Smooth muscle cell (in vitro differentiated cells): ENCODE data around the gene NDUFB8. TPM values are rescaled to one million over a fixed set of nuclear protein-coding genes. Genes with fewer than 3 reads are reported as not detected.
"Not testable (repeated sequence)": the region's sequence is repeated elsewhere in the genome, so short reads cannot be mapped to it uniquely, and the experiment has no call there.

ENCODE experiments used
- DNase-seq: peaks from one replicate; lab custom pipeline; 2025; ENCODE audit not compliant: unreplicated experiment; lab: John Stamatoyannopoulos, UW
- H2AFZ ChIP-seq: fragments of 200-600 bp; sonication (generic); 2 replicates; pipeline ENCODE4 v1.6.0; 2016; ENCODE audit warnings: antibody characterized with exemption, low read depth, mild to moderate bottlenecking
- H3F3A ChIP-seq: fragments of 200-600 bp; sonication (generic); 2 replicates; pipeline ENCODE4 v1.6.0; 2017; ENCODE audit warnings: antibody characterized with exemption, low read depth
- H3K27ac ChIP-seq: fragments of 200-600 bp; sonication (generic); 2 replicates; pipeline ENCODE4 v1.5.1; 2016; ENCODE audit warnings: low read depth, mild to moderate bottlenecking
- H3K27me3 ChIP-seq: fragments of 200-600 bp; sonication (generic); 2 replicates; pipeline ENCODE4 v1.6.1; 2016; ENCODE audit warnings: low read depth, mild to moderate bottlenecking
- H3K36me3 ChIP-seq: fragments of 200-600 bp; sonication (generic); 2 replicates; pipeline ENCODE4 v1.5.1; 2016; ENCODE audit warnings: low read depth
- H3K4me1 ChIP-seq: fragments of 200-600 bp; sonication (generic); 2 replicates; pipeline ENCODE4 v1.5.1; 2016; ENCODE audit warnings: low read depth
- H3K4me2 ChIP-seq: fragments of 200-600 bp; sonication (generic); 2 replicates; pipeline ENCODE4 v1.6.0; 2016; ENCODE audit warnings: mild to moderate bottlenecking
- H3K4me3 ChIP-seq: fragments of 200-600 bp; sonication (generic); 2 replicates; pipeline ENCODE4 v1.5.1; 2016; ENCODE audit warnings: mild to moderate bottlenecking
- H3K79me2 ChIP-seq: fragments of 200-600 bp; sonication (generic); 2 replicates; pipeline ENCODE4 v1.6.0; 2016; ENCODE audit warnings: low read depth, mild to moderate bottlenecking
- H3K9ac ChIP-seq: fragments of 200-600 bp; sonication (generic); 2 replicates; pipeline ENCODE4 v1.6.0; 2016; ENCODE audit warnings: low read depth
- H3K9me3 ChIP-seq: fragments of 200-600 bp; sonication (generic); replicated peaks from 2 replicates; pipeline ENCODE4 v1.5.1; 2016; ENCODE audit warnings: low read depth
- H4K20me1 ChIP-seq: fragments of 200-600 bp; sonication (generic); 2 replicates; pipeline ENCODE4 v1.6.0; 2016; ENCODE audit warnings: low read depth
- WGBS: methylation state at CpG from one replicate; pipeline ENCODE4 v1.1.7; 2016; ENCODE audit warnings: low lambda C conversion rate; 5-methylcytosine and 5-hydroxymethylcytosine counted together
- polyA plus RNA-seq: library from polyadenylated mRNA; unstranded; fragments of >200 nt; fragmentation: Nextera tagmentation; extraction: Ambion mirVana; gene quantifications from 2 replicates; pipeline ENCODE4 v1.2.1, GENCODE V29; 2016
- total RNA-seq: library from RNA; depleted of rRNA; stranded (reverse); fragments of >200 nt; gene quantifications from 2 replicates; pipeline ENCODE4 v1.2.3, GENCODE V29; 2014
- TF ChIP-seq, protein P1 (sequence below): fragments of 200-600 bp; sonication (generic); IDR thresholded peaks from 2 replicates; pipeline ENCODE4 v1.5.1; 2017; ENCODE audit warnings: borderline replicate concordance, mild to moderate bottlenecking, antibody characterized with exemption; ENCODE audit not compliant: insufficient read depth, poor library complexity, severe bottlenecking

NDUFB8 gene
- total RNA-seq = 121 and 128 TPM in 2 replicates
- polyA plus RNA-seq = 400 and 430 TPM in 2 replicates

GRCh38 chr10:100529475-100530298 lies at the start of gene NDUFB8:
TSS of gene NDUFB8 (minus strand) at chr10:100529871. CDS start at chr10:100529851, 20 bp downstream.
- no peaks in the 10 kb centered on the region for H3K9me3 ChIP-seq
- DNase-seq = peak; percentile 40
- peaks cover 23% of the 10 kb centered on the region for H3K79me2 ChIP-seq
- no peaks in the 10 kb centered on the region for H3F3A ChIP-seq
- peaks cover 10% of the 10 kb centered on the region for H3K4me1 ChIP-seq
- peak within 1 kb of the TSS; percentile 86 for H3K4me3 ChIP-seq
- no peaks in the 10 kb centered on the region for H3K27me3 ChIP-seq
- H4K20me1 ChIP-seq = peaks cover 9% of the 10 kb centered on the region
- H3K36me3 ChIP-seq = no peaks in the 10 kb centered on the region
- WGBS = 2% methylated on average over 43 of the region's 43 CpGs
- H3K9ac ChIP-seq = peak within 1 kb of the TSS; percentile 74
- peak within 1 kb of the TSS; percentile 90 for H2AFZ ChIP-seq
- no peak within 1 kb of the TSS for H3K27ac ChIP-seq
- TF ChIP-seq, protein P1, sequence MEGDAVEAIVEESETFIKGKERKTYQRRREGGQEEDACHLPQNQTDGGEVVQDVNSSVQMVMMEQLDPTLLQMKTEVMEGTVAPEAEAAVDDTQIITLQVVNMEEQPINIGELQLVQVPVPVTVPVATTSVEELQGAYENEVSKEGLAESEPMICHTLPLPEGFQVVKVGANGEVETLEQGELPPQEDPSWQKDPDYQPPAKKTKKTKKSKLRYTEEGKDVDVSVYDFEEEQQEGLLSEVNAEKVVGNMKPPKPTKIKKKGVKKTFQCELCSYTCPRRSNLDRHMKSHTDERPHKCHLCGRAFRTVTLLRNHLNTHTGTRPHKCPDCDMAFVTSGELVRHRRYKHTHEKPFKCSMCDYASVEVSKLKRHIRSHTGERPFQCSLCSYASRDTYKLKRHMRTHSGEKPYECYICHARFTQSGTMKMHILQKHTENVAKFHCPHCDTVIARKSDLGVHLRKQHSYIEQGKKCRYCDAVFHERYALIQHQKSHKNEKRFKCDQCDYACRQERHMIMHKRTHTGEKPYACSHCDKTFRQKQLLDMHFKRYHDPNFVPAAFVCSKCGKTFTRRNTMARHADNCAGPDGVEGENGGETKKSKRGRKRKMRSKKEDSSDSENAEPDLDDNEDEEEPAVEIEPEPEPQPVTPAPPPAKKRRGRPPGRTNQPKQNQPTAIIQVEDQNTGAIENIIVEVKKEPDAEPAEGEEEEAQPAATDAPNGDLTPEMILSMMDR = no peak
- peak within 1 kb of the TSS; percentile 96 for H3K4me2 ChIP-seq

GRCh38 chr10:100576282-100576635 lies 46.6 kb upstream of the NDUFB8 start:
- Histone ChIP-seq H4K20me1 (no peaks in the 10 kb centered on the region), H3K36me3 (no peaks in the 10 kb centered on the region), H3K9me3 (no peaks in the 10 kb centered on the region), H2AFZ (no peak overlapping the region), H3K27ac (no peak overlapping the region), H3K27me3 (peaks cover 70% of the 10 kb centered on the region), H3K9ac (no peak overlapping the region), H3K4me2 (no peak overlapping the region), H3K79me2 (no peaks in the 10 kb centered on the region), H3K4me1 (no peaks in the 10 kb centered on the region), H3K4me3 (no peak overlapping the region), H3F3A (no peaks in the 10 kb centered on the region)
- WGBS = 83% methylated on average over 5 of the region's 5 CpGs
- TF ChIP-seq, protein P1 = no peak
- no peak for DNase-seq

DNA sequence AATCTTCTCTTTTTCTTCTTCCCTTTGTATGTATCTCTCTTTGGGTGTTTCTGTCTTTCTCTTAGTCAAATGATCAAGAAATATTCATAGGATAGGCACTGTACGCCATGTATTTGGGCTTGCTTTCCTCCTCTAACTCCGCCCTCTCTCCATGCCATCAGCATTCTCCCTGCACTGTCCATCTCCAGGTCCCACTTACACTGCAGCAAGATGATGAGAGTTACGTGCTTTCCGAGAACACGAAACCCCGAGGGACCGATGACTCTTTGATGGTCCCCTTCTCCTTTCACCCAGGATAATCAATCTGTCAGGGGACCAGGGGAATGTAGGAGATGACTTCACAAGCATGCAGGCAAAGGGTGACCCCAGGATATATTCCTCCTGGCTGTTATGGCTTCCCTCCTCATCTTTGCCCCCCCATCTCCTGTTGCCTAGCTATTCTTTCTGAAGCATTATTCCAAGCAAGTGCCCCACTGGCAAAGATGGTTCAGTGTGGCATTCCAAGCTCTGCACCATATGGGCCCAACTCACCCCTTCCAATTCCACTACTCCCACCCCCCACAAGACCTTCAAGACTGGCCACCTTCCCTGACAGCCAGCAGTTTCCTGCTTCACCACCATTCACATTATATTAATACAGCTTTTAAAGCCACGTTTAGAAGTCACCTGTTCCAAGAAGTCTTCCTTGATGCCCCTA lies 46.1 kb upstream of the NDUFB8 start:
- no peaks in the 10 kb centered on the region for H3K4me1 ChIP-seq
- no peak overlapping the region for H3K27ac ChIP-seq
- H3K27me3 ChIP-seq = peaks cover 67% of the 10 kb centered on the region
- no peaks in the 10 kb centered on the region for H4K20me1 ChIP-seq
- no peak overlapping the region for H3K4me3 ChIP-seq
- 88% methylated on average over 8 of the region's 8 CpGs for WGBS
- H3K9ac ChIP-seq = no peak overlapping the region
- TF ChIP-seq, protein P1 = no peak
- H3F3A ChIP-seq = no peaks in the 10 kb centered on the region
- no peak overlapping the region for H3K4me2 ChIP-seq
- H2AFZ ChIP-seq = no peak overlapping the region
- H3K36me3 ChIP-seq = no peaks in the 10 kb centered on the region
- DNase-seq = no peak
- no peaks in the 10 kb centered on the region for H3K79me2 ChIP-seq
- no peaks in the 10 kb centered on the region for H3K9me3 ChIP-seq

- H3K27ac ChIP-seq, H3K79me2 ChIP-seq, DNase-seq, H3K9ac ChIP-seq, H4K20me1 ChIP-seq, H3K9me3 ChIP-seq, H3K4me1 ChIP-seq, H3K4me3 ChIP-seq, H2AFZ ChIP-seq, H3K36me3 ChIP-seq, H3K4me2 ChIP-seq, H3F3A ChIP-seq: not testable (repeated sequence)
- 89% methylated on average over 7 of the region's 7 CpGs for WGBS
- H3K27me3 ChIP-seq = peaks cover 67% of the 10 kb centered on the region
Measured at GRCh38 chr10:100575146-100575545, 45.5 kb upstream of the NDUFB8 start.
